GM12878 (cell line): ENCODE measurements around the gene RASAL3. TPM values are rescaled to one million over a fixed set of nuclear protein-coding genes. Genes with fewer than 3 reads are reported as not detected.
"Not testable (repeated sequence)": the region's sequence is repeated elsewhere in the genome, so short reads cannot be mapped to it uniquely, and the experiment has no call there.

Source experiments
- ATAC-seq: fragments of 200-7000 bp; cut with Tn5 transposase; 3 replicates; pipeline ENCODE4 v1.9.1; 2020; ENCODE audit warnings: mild to moderate bottlenecking, moderate library complexity
- BruUV-seq: library from RNA; stranded (reverse); fragments of 400-500 nt; replicated peaks from 2 replicates; lab custom pipeline; 2021; lab: Mats Ljungman, UMichigan
- CTCF ChIA-PET: fragments of 300-600 bp; sonication (Branson Sonifier 250); formaldehyde crosslinking; extraction: SDS; loops from one replicate; lab custom pipeline; 2021; ENCODE audit warnings: inconsistent platforms; lab: Yijun Ruan, JAX
- POLR2A ChIA-PET: fragments of 350-600 bp; formaldehyde crosslinking; extraction: SDS; loops from one replicate; lab custom pipeline; 2021; ENCODE audit warnings: inconsistent platforms; lab: Charles Lee
- RAD21 ChIA-PET: fragments of 300-600 bp; sonication (Branson Sonifier 250); formaldehyde crosslinking; loops from one replicate; lab custom pipeline; 2023; ENCODE audit warnings: antibody characterized with exemption; ENCODE audit not compliant: unreplicated experiment; lab: Charles Lee
- SMC1A ChIA-PET: fragments of 300-600 bp; sonication (Branson Sonifier 250); formaldehyde crosslinking; loops from one replicate; lab custom pipeline; 2023; ENCODE audit not compliant: unreplicated experiment, uncharacterized antibody; lab: Charles Lee
- DNase-seq: peaks from one replicate; pipeline ENCODE4 v3.0.0-alpha.2; 2011; ENCODE audit warnings: low read depth, low spot score
- FAIRE-seq: peaks from 3 replicates; lab custom pipeline; 2011; peaks lifted over from hg19 to GRCh38; lab: Jason Lieb, UNC
- H2AFZ ChIP-seq: 2 replicates; pipeline ENCODE4 v1.6.0; 2011; ENCODE audit warnings: low read depth, low read length, control low read depth; ENCODE audit not compliant: control insufficient read depth
- H3K27ac ChIP-seq: 2 replicates; pipeline ENCODE4 v1.5.1; 2011; ENCODE audit warnings: control low read depth; ENCODE audit not compliant: control insufficient read depth, insufficient read depth
- H3K27me3 ChIP-seq, 2 experiments: replicated peaks in 1 of 2; 2 replicates each; pipeline versions ENCODE4 v1.6.0 to v1.6.1; 2011; ENCODE audit warnings: low read length in 1 of 2; ENCODE audit not compliant: control insufficient read depth in 2 of 2, insufficient read depth in 2 of 2
- H3K36me3 ChIP-seq, 2 experiments: 2 replicates each; pipeline ENCODE4 v1.5.1; 2011; ENCODE audit warnings: low read length in 1 of 2; ENCODE audit not compliant: control insufficient read depth in 2 of 2, insufficient read depth in 2 of 2
- H3K4me1 ChIP-seq: 2 replicates; pipeline ENCODE4 v1.6.1; 2011; ENCODE audit warnings: mild to moderate bottlenecking, low read length, moderate library complexity, mixed read lengths; ENCODE audit not compliant: control insufficient read depth, insufficient read depth
- H3K4me2 ChIP-seq: 2 replicates; pipeline ENCODE4 v1.6.0; 2011; ENCODE audit warnings: control low read depth; ENCODE audit not compliant: control insufficient read depth, insufficient read depth
- H3K4me3 ChIP-seq: fragments of 200-600 bp; sonication (generic); 2 replicates; pipeline ENCODE4 v1.5.1; 2016
- H3K79me2 ChIP-seq: 2 replicates; pipeline ENCODE4 v1.6.0; 2011; ENCODE audit warnings: low read length; ENCODE audit not compliant: control insufficient read depth, insufficient read depth
- H3K9ac ChIP-seq: 2 replicates; pipeline ENCODE4 v1.8.0; 2011; ENCODE audit warnings: low read length, control low read depth, mixed read lengths; ENCODE audit not compliant: control insufficient read depth, insufficient read depth
- H3K9me3 ChIP-seq: replicated peaks from 3 replicates; pipeline ENCODE4 v1.5.1; 2011; ENCODE audit warnings: mild to moderate bottlenecking, low read length; ENCODE audit not compliant: control insufficient read depth, insufficient read depth
- H4K20me1 ChIP-seq: 2 replicates; pipeline ENCODE4 v1.6.0; 2011; ENCODE audit not compliant: control insufficient read depth, insufficient read depth
- EGR1 ChIP-seq, 2 experiments: IDR thresholded peaks; 1 replicate in 1 of 2; 2 replicates in 1 of 2; pipeline ENCODE4 v1.6.1; 2011 to 2012; ENCODE audit warnings: low read depth in 2 of 2, low read length in 2 of 2, borderline replicate concordance in 1 of 2, mild to moderate bottlenecking in 1 of 2, moderate library complexity in 1 of 2
- ETV6 ChIP-seq, 2 experiments: fragments of 450-650 bp in 1 of 2; IDR thresholded peaks in 1 of 2; conservative IDR thresholded peaks in 1 of 2; 2 replicates each; pipeline ENCODE4 v1.6.1; 2014; ENCODE audit warnings: antibody characterized with exemption in 1 of 2, borderline replicate concordance in 1 of 2, low read depth in 1 of 2, mild to moderate bottlenecking in 1 of 2, moderate library complexity in 1 of 2
- FOS ChIP-seq: IDR thresholded peaks from 3 replicates; pipeline ENCODE4 v1.6.1; 2011; ENCODE audit warnings: borderline replicate concordance; ENCODE audit not compliant: insufficient read length; ENCODE audit errors: extremely low read depth
- IRF5 ChIP-seq: fragments of 450-650 bp; IDR thresholded peaks from 2 replicates; pipeline ENCODE4 v1.6.1; 2017; ENCODE audit warnings: borderline replicate concordance
- RAD21 ChIP-seq: IDR thresholded peaks from 2 replicates; pipeline ENCODE4 v1.6.1; 2011; ENCODE audit warnings: mild to moderate bottlenecking, low read depth, low read length, moderate library complexity; ENCODE audit not compliant: insufficient read depth
- RELB ChIP-seq: fragments of 450-650 bp; IDR thresholded peaks from 2 replicates; pipeline ENCODE4 v1.6.1; 2017; ENCODE audit warnings: low read depth, mild to moderate bottlenecking, moderate library complexity
- SREBF1 ChIP-seq: IDR thresholded peaks from 2 replicates; pipeline ENCODE4 v1.6.1; 2012; ENCODE audit warnings: mild to moderate bottlenecking, low read length
- ZBTB33 ChIP-seq: fragments of 450-650 bp; IDR thresholded peaks from 2 replicates; pipeline ENCODE4 v1.6.1; 2017; ENCODE audit warnings: mild to moderate bottlenecking
- ZNF274 ChIP-seq: IDR thresholded peaks from one replicate; pipeline ENCODE4 v1.8.0; 2011; ENCODE audit not compliant: insufficient read length, insufficient read depth
- WGBS: methylation state at CpG from one replicate; pipeline ENCODE4 v1.1.6; 2016; ENCODE audit warnings: low lambda C conversion rate; ENCODE audit not compliant: insufficient replicate concordance, insufficient coverage; ENCODE audit errors: missing lambda C conversion rate; 5-methylcytosine and 5-hydroxymethylcytosine counted together
- in situ Hi-C: fragments of 300-500 bp; cut with MboI; formaldehyde crosslinking; loops from 9 replicates; pipeline ENCODE4 v1.14.3; 2018; ENCODE audit warnings: mixed read lengths
- intact Hi-C: fragments of 100-400 bp; cut with micrococcal nuclease; formaldehyde crosslinking; loops from one replicate; pipeline ENCODE4 v1.14.2; 2022; ENCODE audit not compliant: unreplicated experiment
- polyA plus RNA-seq, 11 experiments: library from polyadenylated mRNA; depleted of rRNA in 4 of 11; unstranded in 6 of 11; stranded (reverse) in 5 of 11; fragments of >200 nt; fragmentation: Nextera tagmentation in 4 of 11; fragmentation: Illumina TruSeq in 1 of 11; extraction: Ambion mirVana in 4 of 11; extraction: Trizol in 1 of 11; gene quantifications; 1 replicate in 1 of 11; 2 replicates in 10 of 11; pipeline versions ENCODE4 v1.2.1 to v1.2.3, GENCODE V29; 2011 to 2016; ENCODE audit warnings: inconsistent platforms in 2 of 11, missing spikeins in 2 of 11, low read depth in 1 of 11
- total RNA-seq, 4 experiments: library from RNA; depleted of rRNA in 3 of 4; stranded (reverse); fragments of >200 nt in 3 of 4; fragmentation: Illumina TruSeq in 1 of 4; extraction: Trizol in 1 of 4; gene quantifications; 2 replicates each; pipeline versions ENCODE4 v1.2.1 to v1.2.3, GENCODE V29; 2013 to 2021

The RASAL3 gene
- total and polyA plus RNA-seq, 10 of the 15 experiments (the other 5 are each of a cell fraction or from before 2014, with no cell fraction given): 1.7 to 81.3 (median 23.2) TPM

- H4K20me1 ChIP-seq, in situ Hi-C loops, DNase-seq, CTCF ChIA-PET, H3K36me3 ChIP-seq, BruUV-seq, intact Hi-C loops, H3K4me1 ChIP-seq, FAIRE-seq, H3K4me2 ChIP-seq, ATAC-seq, H2AFZ ChIP-seq, H3K9me3 ChIP-seq, H3K79me2 ChIP-seq, RAD21 ChIA-PET, H3K9ac ChIP-seq, H3K27me3 ChIP-seq, POLR2A ChIA-PET, H3K27ac ChIP-seq, H3K4me3 ChIP-seq: not testable (repeated sequence)
- SMC1A ChIA-PET: interaction anchor here (0.8 kb wide), 1 partner anchor 14 kb away, joined by 3 read pairs; no protein-coding TSS in a partner anchor
- 86% methylated on average over 7 of the region's 7 CpGs for WGBS
Measured at GRCh38 chr19:15480996-15481395, 16.7 kb upstream of the RASAL3 start.

- FAIRE-seq: no peak
- POLR2A ChIA-PET: no interaction called here
- no peaks in the 10 kb centered on the region for H3K36me3 ChIP-seq
- no peaks in the 10 kb centered on the region for H4K20me1 ChIP-seq
- no peak within 1 kb of the TSS for H3K27ac ChIP-seq
- H3K79me2 ChIP-seq: no peaks in the 10 kb centered on the region
- H3K4me3 ChIP-seq: no peak within 1 kb of the TSS
- TF ChIP-seq SREBF1 (no peak), EGR1 (IDR thresholded peaks at IDR 0.05; ENCODE audit: borderline replicate concordance in 1 of 2, low read depth in 2 of 2, low read length in 2 of 2) (no peak), ETV6 (conservative IDR thresholded peaks at IDR 0.05 in 1 of 2, IDR thresholded peaks at IDR 0.05 in 1 of 2; ENCODE audit: borderline replicate concordance in 1 of 2, low read depth in 1 of 2) (no peak), ZBTB33 (no peak), IRF5 (no peak), RAD21 (peak; percentile 7; the same call in 1 of the 2 replicates), RELB (no peak), FOS (no peak), ZNF274 (no peak)
- TF ChIP-seq, all 136 proteins: peak for 1
- 74% methylated on average over 16 of the region's 16 CpGs for WGBS
- RAD21 ChIA-PET: no interaction called here
- Histone ChIP-seq H3K4me1 (no peaks in the 10 kb centered on the region), H3K9ac (no peak within 1 kb of the TSS), H3K27me3 (no peaks in the 10 kb centered on the region), H2AFZ (no peak within 1 kb of the TSS), H3K4me2 (no peak within 1 kb of the TSS), H3K9me3 (no peaks in the 10 kb centered on the region; the same call in 2 of the 3 replicates)
- SMC1A ChIA-PET: interaction anchor here (1.1 kb wide), 1 partner anchor 16 kb away, joined by 4 read pairs; no protein-coding TSS in a partner anchor
- ATAC-seq: peak; percentile 56
- in situ Hi-C loops (no loop called here), intact Hi-C loops (no loop called here)
- CTCF ChIA-PET: no interaction called here
- DNase-seq: no peak
- no TSS peak for BruUV-seq
Measured at GRCh38 chr19:15479391-15480345, 15.3 kb upstream of the RASAL3 start, which contains the start of gene PGLYRP2. TSS of gene PGLYRP2 (minus strand) at chr19:15479501. CDS start at chr19:15479371, 130 bp downstream.
